ENCODE data around the gene NEK9.

DNA sequence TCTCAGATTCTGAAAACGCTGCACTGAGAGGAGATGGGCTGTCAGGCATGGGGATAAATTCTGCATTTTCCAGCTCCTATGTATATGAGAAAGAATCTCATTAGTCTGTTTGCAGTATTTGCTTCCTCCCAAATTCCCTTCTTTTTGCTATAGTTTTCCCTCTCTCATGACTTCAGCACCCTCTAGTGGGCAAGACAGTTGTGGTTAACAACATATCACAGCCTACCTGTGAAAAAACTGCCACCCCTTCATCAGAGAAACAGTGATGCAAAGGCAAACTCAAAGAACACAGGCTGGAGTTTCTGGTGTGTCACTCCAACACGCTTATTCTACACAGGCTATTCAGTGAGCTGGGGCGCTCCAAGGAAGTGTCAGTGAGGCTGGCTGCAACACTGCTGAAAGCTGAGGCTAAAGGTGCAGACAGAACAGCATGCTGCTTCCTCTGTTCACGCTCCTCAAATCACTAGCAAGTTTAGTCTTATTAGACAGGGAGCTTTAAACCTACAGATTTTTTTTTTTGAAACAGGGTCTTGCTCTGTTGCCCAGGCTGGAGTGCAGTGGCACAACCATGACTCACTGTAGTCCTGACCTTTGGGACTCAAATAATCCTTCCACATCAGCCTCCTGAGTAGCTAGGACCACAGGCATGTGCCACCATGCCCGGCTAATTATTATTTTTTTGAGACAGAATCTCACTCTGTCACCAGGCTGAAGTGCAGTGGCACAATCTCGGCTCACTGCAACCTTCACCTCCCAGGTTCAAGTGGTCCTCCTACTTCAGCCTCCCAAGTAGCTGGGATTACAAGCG lies 38.1 kb downstream of the NEK9 start:
- TF ChIP-seq CTCF (IDR thresholded peaks at IDR 0.05 in 2 of 3, conservative IDR thresholded peaks at IDR 0.05 in 1 of 3; ENCODE audit: insufficient read depth in 2 of 3, low read depth in 1 of 3, low read length in 3 of 3) (peak; percentile 61 to 84 (median 70)), MXI1 (IDR thresholded peaks at IDR 0.05; ENCODE audit: low read depth, low read length) (no peak), RBFOX2 (IDR thresholded peaks at IDR 0.05; ENCODE audit: low read depth, low read length) (no peak), JUND (IDR thresholded peaks at IDR 0.05; ENCODE audit: borderline replicate concordance, low read depth, low read length) (no peak), JUND (tag; IDR thresholded peaks at IDR 0.05; ENCODE audit: borderline replicate concordance, low read depth, low read length) (no peak), MAFK (IDR thresholded peaks at IDR 0.05; ENCODE audit: low read length) (no peak)
